Hepatocyte (in vitro differentiated cells): ENCODE data around the gene ISYNA1.

Experiments
- CTCF ChIP-seq: fragments of 200-600 bp; sonication (generic); IDR thresholded peaks from 2 replicates; pipeline ENCODE4 v1.5.1; 2016; ENCODE audit warnings: antibody characterized with exemption, mild to moderate bottlenecking; ENCODE audit not compliant: poor library complexity
- EZH2 ChIP-seq: fragments of 200-600 bp; sonication (generic); IDR thresholded peaks from 2 replicates; pipeline ENCODE4 v1.6.1; 2016; ENCODE audit warnings: antibody characterized with exemption, mild to moderate bottlenecking, borderline replicate concordance

- TF ChIP-seq CTCF = no peak
- no peak for TF ChIP-seq EZH2
Observed at GRCh38 chr19:18425515-18426415, 12.2 kb downstream of the ISYNA1 start.
